ENCODE data around the gene EPDR1.

EPDR1 gene

DNA sequence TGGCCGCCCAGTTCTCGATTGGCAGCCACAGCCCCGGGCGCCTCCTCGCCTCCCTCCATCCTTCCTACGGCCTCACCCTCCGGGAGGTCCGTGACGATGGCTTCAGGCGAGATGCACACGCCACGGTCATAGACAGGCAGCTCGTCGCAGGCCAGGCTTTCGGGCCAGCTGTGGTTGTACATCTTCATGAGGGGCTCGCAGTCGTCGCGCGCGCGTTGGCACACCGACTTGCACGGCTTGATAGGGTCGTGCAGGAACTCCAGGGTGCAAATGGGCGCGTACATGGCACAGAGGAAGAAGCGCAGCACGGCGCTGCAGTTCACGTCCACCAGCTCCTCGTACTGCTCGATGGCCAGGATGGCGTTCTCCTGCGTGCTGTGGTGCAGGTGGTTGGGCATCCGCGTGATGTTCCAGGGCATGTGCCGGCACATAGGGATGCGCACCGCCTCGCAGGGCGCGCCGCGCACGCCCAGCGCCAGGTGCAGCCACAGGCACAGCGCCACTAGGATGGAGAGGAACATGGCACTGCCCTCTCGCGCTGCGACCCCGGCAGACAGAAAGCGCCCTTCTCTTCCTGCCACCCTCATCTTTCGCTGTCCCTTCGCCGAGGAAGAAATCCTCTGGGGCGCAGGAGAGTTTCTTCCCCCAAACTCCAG is 4.3 kb upstream of the EPDR1 start:
- Histone ChIP-seq H3K36me3 (ENCODE audit: control insufficient read depth, insufficient read depth, low read length) (no peaks in the 10 kb centered on the region), H3K9me3 (ENCODE audit: control insufficient read depth, low read length) (no peaks in the 10 kb centered on the region), H3K27ac (ENCODE audit: low read depth, low read length, severe bottlenecking) (no peak overlapping the region), H3K4me1 (ENCODE audit: control insufficient read depth, insufficient read depth, low read length, poor library complexity, severe bottlenecking) (no peaks in the 10 kb centered on the region), H3K4me3 (ENCODE audit: extremely low read depth, insufficient read depth, low read length, poor library complexity, severe bottlenecking) (peak overlapping the region; percentile 46)
- 18 to 27% methylated on average over 43 of the region's 57 CpGs for WGBS, 2 experiments (ENCODE audit: insufficient coverage in 2 of 2)

GRCh38 chr7:37916673-37917660 is 3.5 kb upstream of the EPDR1 start, which contains the start of gene SFRP4:
SFRP4 (minus strand) TSS chr7:37916817; CDS start chr7:37916537, 280 bp downstream.
- peak within 1 kb of the TSS; percentile 46 for H3K4me3 ChIP-seq (ENCODE audit: extremely low read depth, insufficient read depth, low read length, poor library complexity, severe bottlenecking)
- 1% methylated on average over 36 to 42 of the region's 46 CpGs for WGBS, 2 experiments (ENCODE audit: insufficient coverage in 2 of 2)
- H3K27ac ChIP-seq (ENCODE audit: low read depth, low read length, severe bottlenecking) = peak within 1 kb of the TSS; percentile 30
- H3K4me1 ChIP-seq (ENCODE audit: control insufficient read depth, insufficient read depth, low read length, poor library complexity, severe bottlenecking) = no peaks in the 10 kb centered on the region
- H3K36me3 ChIP-seq (ENCODE audit: control insufficient read depth, insufficient read depth, low read length) = no peaks in the 10 kb centered on the region
- H3K9me3 ChIP-seq (ENCODE audit: control insufficient read depth, low read length) = no peaks in the 10 kb centered on the region

DNA sequence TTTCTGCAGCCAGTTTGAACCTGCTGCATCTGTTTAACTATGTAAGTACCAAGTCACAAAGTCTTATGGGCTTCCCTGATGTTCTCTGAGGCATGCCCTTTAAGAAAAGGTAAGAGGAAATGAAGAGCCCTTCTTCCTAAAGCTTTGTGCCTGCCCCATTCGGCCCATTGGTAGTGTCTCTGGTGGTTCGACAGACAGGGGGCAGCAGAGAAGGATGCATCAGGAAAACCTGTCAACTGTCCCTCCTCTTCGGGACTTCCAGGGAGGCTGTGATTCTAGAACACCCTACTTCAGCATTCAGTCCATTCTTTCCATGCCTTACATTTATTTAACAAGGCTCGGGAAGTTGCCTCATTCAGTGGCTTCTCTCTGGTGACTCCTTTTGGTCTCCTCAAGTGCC is 1.9 kb upstream of the EPDR1 start:
- no peaks in the 10 kb centered on the region for H3K4me1 ChIP-seq (ENCODE audit: control insufficient read depth, insufficient read depth, low read length, poor library complexity, severe bottlenecking)
- H3K4me3 ChIP-seq (ENCODE audit: extremely low read depth, insufficient read depth, low read length, poor library complexity, severe bottlenecking) = no peak overlapping the region
- no peaks in the 10 kb centered on the region for H3K9me3 ChIP-seq (ENCODE audit: control insufficient read depth, low read length)
- 74 to 90% methylated on average over 2 to 4 of the region's 4 CpGs for WGBS, 2 experiments (ENCODE audit: insufficient coverage in 2 of 2)
- H3K36me3 ChIP-seq (ENCODE audit: control insufficient read depth, insufficient read depth, low read length) = no peaks in the 10 kb centered on the region
- no peak overlapping the region for H3K27ac ChIP-seq (ENCODE audit: low read depth, low read length, severe bottlenecking)

DNA sequence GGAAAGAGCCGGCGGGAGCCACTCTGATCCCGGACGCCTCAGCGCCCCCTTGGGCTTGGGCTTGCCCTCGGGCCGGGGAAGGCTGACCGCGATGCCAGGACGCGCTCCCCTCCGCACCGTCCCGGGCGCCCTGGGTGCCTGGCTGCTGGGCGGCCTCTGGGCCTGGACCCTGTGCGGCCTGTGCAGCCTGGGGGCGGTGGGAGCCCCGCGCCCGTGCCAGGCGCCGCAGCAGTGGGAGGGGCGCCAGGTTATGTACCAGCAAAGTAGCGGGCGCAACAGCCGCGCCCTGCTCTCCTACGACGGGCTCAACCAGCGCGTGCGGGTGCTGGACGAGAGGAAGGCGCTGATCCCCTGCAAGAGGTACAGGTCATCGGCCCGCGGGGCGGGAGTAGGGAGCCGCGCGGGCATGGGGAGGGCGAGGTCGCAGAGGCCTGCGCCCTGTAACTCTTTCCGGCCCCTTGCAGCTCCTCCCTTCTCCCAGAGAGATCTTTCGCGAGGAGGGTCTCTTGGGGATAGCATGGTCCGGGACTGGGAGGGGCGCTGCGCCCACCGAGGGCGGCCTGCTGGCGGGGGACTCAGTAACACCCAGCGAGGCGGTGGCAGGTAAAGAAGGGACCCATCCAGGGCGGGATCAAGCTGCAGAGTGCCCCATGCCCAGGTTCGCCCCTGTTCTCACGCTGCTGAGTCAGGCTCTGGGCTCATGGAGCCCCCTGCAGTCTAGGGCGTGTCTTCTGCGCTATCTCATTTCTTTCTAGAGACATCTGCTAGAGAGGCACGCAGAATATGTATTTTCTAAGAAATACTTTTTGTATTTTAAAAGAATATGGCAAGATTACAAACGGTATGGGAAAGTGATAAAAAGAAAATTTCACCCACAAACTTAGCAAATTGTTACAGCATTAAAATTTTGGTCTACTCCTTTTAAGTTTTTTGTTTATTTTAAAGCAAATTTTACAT is 687 bp downstream of the EPDR1 start:
- Histone ChIP-seq H3K27ac (ENCODE audit: low read depth, low read length, severe bottlenecking) (peak overlapping the region; percentile 52), H3K36me3 (ENCODE audit: control insufficient read depth, insufficient read depth, low read length) (peaks cover 4% of the 10 kb centered on the region), H3K9me3 (ENCODE audit: control insufficient read depth, low read length) (peaks cover 7% of the 10 kb centered on the region), H3K4me3 (ENCODE audit: extremely low read depth, insufficient read depth, low read length, poor library complexity, severe bottlenecking) (peak overlapping the region; percentile 60), H3K4me1 (ENCODE audit: control insufficient read depth, insufficient read depth, low read length, poor library complexity, severe bottlenecking) (no peaks in the 10 kb centered on the region)
- 0% methylated on average over 40 to 45 of the region's 63 CpGs for WGBS, 2 experiments (ENCODE audit: insufficient coverage in 2 of 2)

DNA sequence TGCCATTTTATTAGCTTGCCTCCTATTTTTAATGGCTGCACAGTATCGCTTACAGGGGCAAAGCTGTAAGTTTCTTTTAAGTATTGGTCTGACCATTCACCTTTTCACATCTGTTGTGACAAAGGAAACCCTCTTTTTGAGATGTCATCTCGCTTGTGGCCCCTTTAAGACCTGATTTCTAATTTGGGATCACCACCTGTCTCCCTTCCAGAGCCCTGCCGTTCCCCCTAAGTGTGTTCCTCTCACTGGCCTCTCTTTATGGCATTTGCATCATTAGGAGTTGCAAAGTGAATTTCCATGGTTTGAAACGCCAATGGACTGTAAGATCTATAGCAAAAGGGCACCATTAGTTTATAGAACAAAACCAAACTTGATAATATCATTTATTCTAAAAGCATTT is 1.4 kb downstream of the EPDR1 start:
- peaks cover 4% of the 10 kb centered on the region for H3K36me3 ChIP-seq (ENCODE audit: control insufficient read depth, insufficient read depth, low read length)
- H3K9me3 ChIP-seq (ENCODE audit: control insufficient read depth, low read length) = peaks cover 7% of the 10 kb centered on the region
- 71 to 95% methylated on average over 2 of the region's 4 CpGs for WGBS, 2 experiments (ENCODE audit: insufficient coverage in 2 of 2)
- no peak overlapping the region for H3K27ac ChIP-seq (ENCODE audit: low read depth, low read length, severe bottlenecking)
- H3K4me3 ChIP-seq (ENCODE audit: extremely low read depth, insufficient read depth, low read length, poor library complexity, severe bottlenecking) = no peak overlapping the region
- no peaks in the 10 kb centered on the region for H3K4me1 ChIP-seq (ENCODE audit: control insufficient read depth, insufficient read depth, low read length, poor library complexity, severe bottlenecking)

DNA sequence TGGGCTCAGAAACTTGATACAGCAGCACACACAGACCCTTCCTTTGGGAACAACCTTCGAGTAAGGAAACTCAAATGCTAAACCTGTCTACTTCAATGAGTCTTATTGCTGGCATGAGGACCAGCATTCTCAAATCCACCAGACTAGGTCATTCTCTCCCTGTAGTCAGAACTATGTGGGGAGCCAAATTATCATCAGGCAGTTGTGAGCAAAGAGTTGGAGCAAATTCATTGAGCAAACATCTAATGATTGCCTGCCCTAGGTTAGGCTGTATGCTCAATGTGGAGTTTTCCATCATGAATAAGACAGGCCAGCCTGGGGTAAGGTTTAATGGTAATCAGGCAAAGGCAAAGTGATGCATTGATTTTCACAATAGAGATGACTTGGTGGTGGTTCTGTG is 3.6 kb downstream of the EPDR1 start:
- Histone ChIP-seq H3K9me3 (ENCODE audit: control insufficient read depth, low read length) (peaks cover 7% of the 10 kb centered on the region), H3K4me3 (ENCODE audit: extremely low read depth, insufficient read depth, low read length, poor library complexity, severe bottlenecking) (no peak overlapping the region), H3K4me1 (ENCODE audit: control insufficient read depth, insufficient read depth, low read length, poor library complexity, severe bottlenecking) (no peaks in the 10 kb centered on the region), H3K36me3 (ENCODE audit: control insufficient read depth, insufficient read depth, low read length) (peaks cover 4% of the 10 kb centered on the region), H3K27ac (ENCODE audit: low read depth, low read length, severe bottlenecking) (no peak overlapping the region)
- 89% methylated on average over 1 of the region's 1 CpG; no CpG with 5 or more reads in 1 of the 2 experiments for WGBS, 2 experiments (ENCODE audit: insufficient coverage in 2 of 2)

- WGBS, 2 experiments (ENCODE audit: insufficient coverage in 2 of 2) = 92% methylated on average over 1 of the region's 3 CpGs
- Histone ChIP-seq H3K27ac (ENCODE audit: low read depth, low read length, severe bottlenecking) (no peak overlapping the region), H3K4me1 (ENCODE audit: control insufficient read depth, insufficient read depth, low read length, poor library complexity, severe bottlenecking) (no peaks in the 10 kb centered on the region), H3K4me3 (ENCODE audit: extremely low read depth, insufficient read depth, low read length, poor library complexity, severe bottlenecking) (no peak overlapping the region), H3K9me3 (ENCODE audit: control insufficient read depth, low read length) (peaks cover 7% of the 10 kb centered on the region), H3K36me3 (ENCODE audit: control insufficient read depth, insufficient read depth, low read length) (peaks cover 4% of the 10 kb centered on the region)
Measured at GRCh38 chr7:37924491-37925041, 4.1 kb downstream of the EPDR1 start.

- Histone ChIP-seq H3K4me1 (ENCODE audit: control insufficient read depth, insufficient read depth, low read length, poor library complexity, severe bottlenecking) (no peaks in the 10 kb centered on the region), H3K27ac (ENCODE audit: low read depth, low read length, severe bottlenecking) (no peak overlapping the region), H3K36me3 (ENCODE audit: control insufficient read depth, insufficient read depth, low read length) (peaks cover 4% of the 10 kb centered on the region), H3K9me3 (ENCODE audit: control insufficient read depth, low read length) (peaks cover 7% of the 10 kb centered on the region), H3K4me3 (ENCODE audit: extremely low read depth, insufficient read depth, low read length, poor library complexity, severe bottlenecking) (no peak overlapping the region)
- 100% methylated on average over 1 of the region's 1 CpG; no CpG with 5 or more reads in 1 of the 2 experiments for WGBS, 2 experiments (ENCODE audit: insufficient coverage in 2 of 2)
Measured at GRCh38 chr7:37925620-37926019, 5.2 kb downstream of the EPDR1 start.

DNA sequence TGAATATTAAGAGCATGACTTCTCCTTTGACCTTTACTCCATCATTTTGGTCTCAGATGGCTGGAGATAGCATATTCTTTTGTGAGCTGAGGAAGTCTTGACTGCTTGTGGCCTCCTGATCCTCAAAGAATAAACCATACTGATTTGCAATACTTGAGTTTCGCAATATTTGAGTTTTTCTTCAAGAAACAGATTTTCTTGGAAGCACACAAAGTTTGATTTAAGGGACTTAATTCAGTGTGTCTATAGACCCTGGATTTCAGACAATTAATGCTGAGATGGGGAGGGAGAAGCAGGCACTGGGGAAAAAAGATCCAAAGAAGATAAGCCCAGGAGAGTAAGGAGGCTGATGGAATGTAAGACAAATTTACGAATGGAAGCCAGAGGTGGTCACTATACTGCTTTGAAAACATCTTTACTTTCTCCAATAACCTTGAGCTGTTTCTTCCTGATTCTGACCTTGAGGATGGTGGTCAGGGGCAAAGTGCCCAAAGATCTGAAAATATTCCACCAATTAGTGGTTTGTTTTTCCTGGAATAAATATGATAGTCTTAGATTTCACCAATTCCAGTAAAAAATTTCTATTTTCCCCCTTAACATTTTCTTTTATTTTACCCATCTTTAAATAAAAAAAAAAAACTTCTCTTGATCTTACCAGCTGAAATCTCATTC is 7.5 kb downstream of the EPDR1 start:
- Histone ChIP-seq H3K9me3 (ENCODE audit: control insufficient read depth, low read length) (peaks cover 7% of the 10 kb centered on the region), H3K4me1 (ENCODE audit: control insufficient read depth, insufficient read depth, low read length, poor library complexity, severe bottlenecking) (no peaks in the 10 kb centered on the region), H3K4me3 (ENCODE audit: extremely low read depth, insufficient read depth, low read length, poor library complexity, severe bottlenecking) (no peak overlapping the region), H3K27ac (ENCODE audit: low read depth, low read length, severe bottlenecking) (no peak overlapping the region), H3K36me3 (ENCODE audit: control insufficient read depth, insufficient read depth, low read length) (peaks cover 4% of the 10 kb centered on the region)
- WGBS, 2 experiments (ENCODE audit: insufficient coverage in 2 of 2) = 100% methylated on average over 1 of the region's 2 CpGs; no CpG with 5 or more reads in 1 of the 2 experiments
